Measurements from ENCODE around the gene CD80. TPM values are rescaled to one million over a fixed set of nuclear protein-coding genes. Genes with fewer than 3 reads are reported as not detected.
A peak's percentile ranks its signal among the peaks of the same experiment; 100 is the strongest.
"Not testable (repeated sequence)": the region's sequence is repeated elsewhere in the genome, so short reads cannot be mapped to it uniquely, and the experiment has no call there.

The CD80 gene
- total RNA-seq, 1 donor from 2014 or later, result not detected

DNA sequence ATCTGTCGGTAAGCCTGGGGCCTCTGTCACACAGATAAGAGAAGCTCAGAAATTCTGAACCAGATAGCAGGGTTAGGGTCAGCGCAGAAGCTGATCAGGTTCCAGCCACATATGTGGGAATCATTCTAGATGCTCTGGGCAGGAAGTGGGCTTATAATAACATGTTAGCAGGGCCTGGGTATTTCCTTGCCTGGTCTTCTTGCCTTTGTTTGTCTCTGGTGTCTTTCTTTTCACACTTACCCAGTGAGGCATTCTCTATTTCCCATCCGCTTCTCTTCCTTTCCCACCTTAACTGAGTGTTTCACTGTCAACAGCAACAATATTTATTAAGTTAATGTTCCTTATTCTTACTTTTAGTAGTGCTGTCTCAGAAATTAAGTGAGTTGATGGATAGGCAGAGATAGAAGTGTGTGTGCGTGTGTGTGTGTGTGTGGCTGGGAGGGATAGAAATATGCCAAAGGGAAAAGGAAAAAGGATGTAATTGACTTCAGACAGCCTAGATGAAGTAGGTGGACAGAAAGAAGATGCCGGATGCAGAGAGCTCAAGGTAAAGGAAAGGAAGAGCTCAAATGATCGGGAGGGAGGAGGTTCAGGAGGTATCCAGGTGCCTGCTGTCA is 40.3 kb upstream of the CD80 start:
- no peak for DNase-seq (ENCODE audit: low read depth)
- TF ChIP-seq, protein P1, sequence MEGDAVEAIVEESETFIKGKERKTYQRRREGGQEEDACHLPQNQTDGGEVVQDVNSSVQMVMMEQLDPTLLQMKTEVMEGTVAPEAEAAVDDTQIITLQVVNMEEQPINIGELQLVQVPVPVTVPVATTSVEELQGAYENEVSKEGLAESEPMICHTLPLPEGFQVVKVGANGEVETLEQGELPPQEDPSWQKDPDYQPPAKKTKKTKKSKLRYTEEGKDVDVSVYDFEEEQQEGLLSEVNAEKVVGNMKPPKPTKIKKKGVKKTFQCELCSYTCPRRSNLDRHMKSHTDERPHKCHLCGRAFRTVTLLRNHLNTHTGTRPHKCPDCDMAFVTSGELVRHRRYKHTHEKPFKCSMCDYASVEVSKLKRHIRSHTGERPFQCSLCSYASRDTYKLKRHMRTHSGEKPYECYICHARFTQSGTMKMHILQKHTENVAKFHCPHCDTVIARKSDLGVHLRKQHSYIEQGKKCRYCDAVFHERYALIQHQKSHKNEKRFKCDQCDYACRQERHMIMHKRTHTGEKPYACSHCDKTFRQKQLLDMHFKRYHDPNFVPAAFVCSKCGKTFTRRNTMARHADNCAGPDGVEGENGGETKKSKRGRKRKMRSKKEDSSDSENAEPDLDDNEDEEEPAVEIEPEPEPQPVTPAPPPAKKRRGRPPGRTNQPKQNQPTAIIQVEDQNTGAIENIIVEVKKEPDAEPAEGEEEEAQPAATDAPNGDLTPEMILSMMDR (conservative IDR thresholded peaks at IDR 0.05; ENCODE audit: low read depth, low read length), result no peak
- peak overlapping the region; percentile 38 for H3K4me3 ChIP-seq (ENCODE audit: low read depth, low read length)

GRCh38 chr3:119598410-119599098 is 39.1 kb upstream of the CD80 start:
- no peak for DNase-seq (ENCODE audit: low read depth)
- peak overlapping the region; percentile 38 for H3K4me3 ChIP-seq (ENCODE audit: low read depth, low read length)
- TF ChIP-seq, protein P1 (conservative IDR thresholded peaks at IDR 0.05; ENCODE audit: low read depth, low read length), result no peak

DNA sequence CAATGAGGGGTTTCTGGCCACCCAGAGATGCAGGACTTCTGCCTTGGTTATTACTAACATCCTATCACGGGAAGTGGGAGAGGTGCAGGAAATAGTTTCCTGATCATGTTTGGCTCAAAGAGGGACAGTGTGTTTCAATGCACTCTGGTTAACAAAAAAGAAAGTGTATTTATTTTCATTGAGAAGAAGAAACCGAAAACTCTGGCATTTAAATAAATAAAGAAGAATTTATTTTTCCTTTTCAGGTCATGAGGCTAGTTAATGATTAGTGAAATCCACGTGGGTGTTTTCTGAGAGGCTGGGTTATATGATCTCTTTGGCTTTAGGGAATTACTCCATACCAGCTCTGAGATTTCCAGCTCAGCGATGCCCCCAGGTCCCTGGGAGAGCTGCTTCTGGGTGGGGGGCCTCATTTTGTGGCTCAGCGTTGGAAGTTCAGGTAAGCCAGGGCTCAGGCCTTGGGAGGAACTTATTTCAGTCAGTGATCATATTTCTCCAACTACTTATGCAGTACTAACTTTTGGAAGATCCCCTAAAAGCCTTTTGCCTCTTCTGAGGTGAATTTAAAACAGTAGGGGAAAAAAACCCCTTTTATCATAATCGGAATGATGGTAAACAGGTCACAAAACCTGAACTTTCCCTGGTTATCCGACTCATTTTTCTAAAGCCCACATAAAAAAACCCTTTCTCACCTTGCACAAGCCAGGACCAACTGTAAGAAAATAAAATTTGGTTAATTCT is 38.3 kb upstream of the CD80 start, which contains the start of gene PLA1A:
PLA1A (plus strand) TSS at position 338 of the 741 bp plus-strand sequence; CDS start at position 367, 29 bp downstream.
- TF ChIP-seq, protein P1 (conservative IDR thresholded peaks at IDR 0.05; ENCODE audit: low read depth, low read length), result no peak
- H3K4me3 ChIP-seq (ENCODE audit: low read depth, low read length), result peak within 1 kb of the TSS; percentile 38
- no peak for DNase-seq (ENCODE audit: low read depth)

DNA sequence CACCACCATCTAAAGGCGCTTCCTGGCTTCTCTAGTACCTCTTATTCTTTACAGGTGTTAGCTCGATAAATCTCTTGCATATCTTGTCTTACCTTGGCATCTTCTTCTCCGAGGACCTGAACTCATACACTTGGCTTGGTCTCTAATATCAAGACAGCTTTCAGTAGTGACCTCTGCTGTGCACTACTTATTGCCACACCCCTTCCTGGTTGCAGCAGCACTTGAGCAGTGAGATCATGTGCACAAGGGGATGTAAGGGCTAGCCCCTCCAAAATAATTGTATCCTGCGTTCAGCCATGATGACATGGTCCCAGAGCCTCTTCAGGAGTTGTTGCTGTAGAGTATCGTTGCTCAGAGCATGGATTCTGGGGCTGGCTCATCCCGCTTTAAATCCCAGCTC is 37.0 kb upstream of the CD80 start:
- TF ChIP-seq, protein P1 (conservative IDR thresholded peaks at IDR 0.05; ENCODE audit: low read depth, low read length), result no peak
- no peak for DNase-seq (ENCODE audit: low read depth)
- H3K4me3 ChIP-seq (ENCODE audit: low read depth, low read length), result no peak overlapping the region

GRCh38 chr3:119595639-119596334 is 36.4 kb upstream of the CD80 start:
- TF ChIP-seq, protein P1 (conservative IDR thresholded peaks at IDR 0.05; ENCODE audit: low read depth, low read length), result no peak
- DNase-seq (ENCODE audit: low read depth), result no peak
- peak overlapping the region; percentile 21 for H3K4me3 ChIP-seq (ENCODE audit: low read depth, low read length)

GRCh38 chr3:119594929-119595328 is 35.5 kb upstream of the CD80 start:
- not testable (repeated sequence) for DNase-seq (ENCODE audit: low read depth); H3K4me3 ChIP-seq (ENCODE audit: low read depth, low read length)

DNA sequence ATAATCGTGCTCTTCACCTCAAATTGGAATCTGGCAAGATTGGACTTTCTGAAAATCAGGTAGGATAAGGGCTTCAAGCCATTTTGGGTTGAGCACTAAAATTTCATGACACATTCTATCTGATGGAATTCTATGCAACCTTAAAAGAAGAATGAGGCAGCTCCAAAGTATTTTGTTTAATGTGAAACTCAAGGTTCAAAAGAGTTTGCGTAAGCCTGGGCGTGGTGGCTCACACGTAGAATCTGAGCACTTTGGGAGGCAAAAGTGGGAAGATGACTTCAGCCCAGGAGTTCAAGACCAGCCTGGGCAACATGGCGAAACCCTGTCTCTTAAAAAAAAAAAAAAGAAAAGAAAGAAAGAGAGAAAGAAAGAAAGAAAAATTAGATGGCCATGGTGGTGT is 34.7 kb upstream of the CD80 start:
- DNase-seq (ENCODE audit: low read depth), result no peak
- no peak overlapping the region for H3K4me3 ChIP-seq (ENCODE audit: low read depth, low read length)
- TF ChIP-seq, protein P1 (conservative IDR thresholded peaks at IDR 0.05; ENCODE audit: low read depth, low read length), result no peak
